Kasumi-1 (cell line): ENCODE data around the gene ZFAND2B.
"Not testable (repeated sequence)": the region's sequence is repeated elsewhere in the genome, so short reads cannot be mapped to it uniquely, and the experiment has no call there.

Source experiments
- DNase-seq, 2 experiments: peaks; one replicate each; lab custom pipeline; 2025; lab: John Stamatoyannopoulos, UW

Gene ZFAND2B

DNA sequence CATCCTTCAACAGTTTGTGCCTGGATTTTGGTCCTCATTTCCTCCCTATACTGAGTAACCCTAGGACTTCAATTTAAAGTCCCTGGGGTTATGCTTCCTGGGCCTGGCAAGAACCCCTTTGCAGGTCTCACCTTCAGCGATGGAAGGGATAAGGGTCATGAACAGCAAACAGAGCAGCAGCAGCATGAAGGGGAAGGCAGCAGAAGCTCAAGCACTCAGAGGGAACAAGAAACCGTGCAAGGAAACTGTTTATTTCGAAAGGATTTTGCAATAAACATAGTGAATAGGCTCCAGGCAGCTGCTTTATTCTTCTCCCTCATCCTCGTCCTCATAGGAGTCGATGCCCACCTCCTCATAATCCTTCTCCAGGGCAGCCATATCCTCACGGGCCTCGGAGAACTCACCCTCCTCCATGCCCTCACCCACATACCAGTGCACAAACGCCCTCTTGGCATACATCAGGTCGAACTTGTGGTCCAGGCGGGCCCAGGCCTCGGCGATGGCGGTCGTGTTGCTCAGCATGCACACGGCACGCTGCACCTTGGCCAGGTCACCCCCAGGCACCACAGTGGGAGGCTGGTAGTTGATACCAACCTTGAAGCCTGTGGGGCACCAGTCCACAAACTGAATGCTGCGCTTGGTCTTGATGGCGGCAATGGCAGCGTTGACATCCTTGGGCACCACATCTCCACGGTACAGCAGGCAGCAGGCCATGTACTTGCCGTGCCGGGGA lies 43.6 kb downstream of the ZFAND2B start:
- DNase-seq, result peak in 1 of 2 experiments; percentile 21

DNA sequence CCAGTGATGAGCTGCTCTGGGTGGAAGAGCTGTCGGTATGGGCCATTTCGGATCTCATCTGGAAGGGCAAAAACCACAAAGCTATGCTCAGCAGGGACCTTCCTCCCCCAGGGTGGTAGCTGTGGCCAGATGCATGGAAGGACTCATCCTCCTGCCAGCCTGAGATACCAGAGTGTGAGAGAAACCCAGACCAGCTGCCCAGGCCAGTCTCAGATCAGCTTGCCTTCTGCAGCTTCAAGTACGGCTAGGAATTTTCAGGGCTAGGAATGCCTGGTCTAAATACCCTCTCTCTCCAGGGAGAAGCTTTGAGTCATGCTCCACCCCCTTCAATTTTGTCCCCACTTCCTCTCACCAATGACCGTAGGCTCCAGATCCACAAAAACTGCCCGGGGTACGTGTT lies 45.1 kb downstream of the ZFAND2B start:
- DNase-seq, result no peak

- DNase-seq, result no peak
These were observed 45.5 kb downstream of the ZFAND2B start for GRCh38 chr2:219252084-219252483.

DNA sequence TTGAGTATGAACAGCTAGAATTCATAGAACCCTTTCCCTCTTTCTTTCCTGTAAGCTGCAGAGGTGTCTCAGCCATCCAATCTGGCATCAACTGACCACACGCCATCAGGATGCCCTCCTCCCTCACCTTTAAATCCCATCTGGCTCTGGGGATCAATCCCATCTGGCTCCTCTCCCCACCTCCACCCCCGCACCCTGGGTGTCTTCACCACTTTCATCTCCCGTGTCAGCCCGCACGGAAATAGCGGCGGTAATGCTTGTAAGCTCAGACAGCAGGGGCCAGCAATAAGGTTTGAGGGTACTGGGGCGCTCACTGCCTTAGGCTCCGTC lies 46.0 kb downstream of the ZFAND2B start:
- no peak for DNase-seq

DNA sequence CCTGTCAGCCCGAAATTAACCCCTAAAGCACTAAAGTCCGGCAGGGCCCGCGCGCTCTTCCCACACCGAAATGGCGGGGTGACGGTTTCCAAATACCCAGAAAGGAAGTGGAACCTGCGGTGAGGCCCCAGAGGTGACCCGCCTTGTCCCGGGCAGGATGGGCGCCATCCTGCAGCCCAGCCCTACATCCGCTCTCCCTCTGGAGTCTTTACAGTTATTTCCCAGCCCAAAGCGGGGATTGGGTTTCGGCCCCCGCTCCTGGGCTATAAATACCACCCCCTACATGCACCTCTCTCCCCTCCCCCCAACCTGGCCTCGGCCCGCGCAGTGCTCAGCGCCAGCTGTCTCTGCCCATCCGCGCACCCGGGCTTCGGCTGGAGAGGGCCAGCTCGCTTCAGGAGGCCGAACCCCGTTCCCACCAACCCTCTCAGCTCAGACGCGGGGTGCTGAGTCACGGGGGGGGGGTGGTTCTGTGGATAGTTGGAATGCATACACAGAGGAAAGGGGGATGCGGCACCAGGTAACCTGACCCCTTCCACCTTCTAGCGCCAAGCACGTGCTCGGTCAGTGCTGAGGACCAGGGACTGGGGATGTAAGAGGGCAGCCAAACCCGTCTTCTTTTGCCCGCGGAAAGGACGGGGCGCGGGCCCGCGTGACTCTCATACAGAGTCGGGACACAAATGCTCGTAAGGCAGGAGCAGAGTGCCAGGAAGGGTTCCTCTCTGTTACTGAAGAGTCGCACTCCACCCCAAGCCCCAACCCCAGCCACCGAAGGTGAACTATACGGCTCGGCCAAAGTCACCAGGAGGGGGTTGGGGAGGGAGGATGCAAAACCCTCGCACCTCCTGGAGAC lies 46.5 kb downstream of the ZFAND2B start, which contains the start of gene TUBA4B:
TSS of gene TUBA4B (plus strand) at position 344 of the 853 bp plus-strand sequence. CDS start at position 509, 165 bp downstream.
- DNase-seq, result peak in 1 of 2 experiments; percentile 1

DNA sequence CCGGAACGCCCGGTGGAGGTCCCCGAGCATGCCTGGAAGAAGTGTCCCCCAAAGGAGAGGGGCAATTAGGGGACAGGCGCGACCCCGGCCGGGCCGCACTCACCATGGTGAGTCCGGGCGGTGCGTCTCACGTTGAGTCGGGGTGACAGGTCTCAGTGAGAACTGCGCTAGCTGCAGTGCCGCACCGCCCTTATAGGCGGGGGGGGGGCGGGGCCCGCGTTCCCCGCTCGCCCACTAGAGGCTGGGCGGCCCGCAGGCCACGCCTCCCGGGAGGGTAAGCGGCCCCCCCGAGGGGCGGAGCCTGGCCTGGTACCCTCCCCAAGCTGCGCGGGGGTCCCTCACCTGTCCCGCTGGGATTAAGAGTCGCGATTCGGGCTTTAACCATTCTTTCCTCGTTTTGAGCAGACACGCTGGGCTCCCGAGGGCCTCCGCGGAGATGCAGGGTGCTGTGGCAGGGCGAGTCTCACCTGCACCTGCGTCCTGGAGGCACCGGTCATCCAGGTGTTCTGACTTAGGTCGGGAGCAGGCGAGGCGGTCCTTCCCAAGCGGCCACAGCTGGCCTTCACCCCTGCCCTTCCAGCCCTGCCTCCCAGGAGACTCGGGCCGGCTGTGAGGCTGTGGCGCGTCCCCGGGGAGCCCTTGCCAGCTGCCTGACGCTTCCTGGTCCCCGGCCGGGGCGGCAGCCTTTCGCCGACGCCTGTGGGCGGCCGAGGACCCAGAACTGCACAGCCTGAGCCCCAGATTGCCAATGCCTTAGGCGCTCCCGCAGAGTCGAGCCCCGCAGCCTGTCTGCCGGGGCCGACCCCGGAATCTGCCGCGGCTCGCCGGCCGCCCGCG lies 47.4 kb downstream of the ZFAND2B start, which contains the start of gene TUBA4A:
TSS of gene TUBA4A (minus strand) at position 166 of the 837 bp plus-strand sequence. CDS start at position 106, 60 bp downstream.
- peak; percentile 2 to 9 for DNase-seq

GRCh38 chr2:219254590-219255201 lies 48.1 kb downstream of the ZFAND2B start:
- DNase-seq, result peak in 1 of 2 experiments; percentile 3

GRCh38 chr2:219258942-219259341 lies 52.4 kb downstream of the ZFAND2B start:
- DNase-seq, result not testable (repeated sequence)
